Neural cell (in vitro differentiated cells): ENCODE results near the gene FNDC10.

Experiments used
- CTCF ChIP-seq: fragments of 450-650 bp; IDR thresholded peaks from 2 replicates; pipeline ENCODE4 v1.5.1; 2014; ENCODE audit warnings: antibody characterized with exemption, mild to moderate bottlenecking, moderate library complexity; ENCODE audit not compliant: poor library complexity, severe bottlenecking
- EP300 ChIP-seq: fragments of 450-650 bp; conservative IDR thresholded peaks from 2 replicates; pipeline ENCODE4 v1.6.1; 2014; ENCODE audit warnings: antibody characterized with exemption, mild to moderate bottlenecking, moderate library complexity; ENCODE audit not compliant: poor library complexity, severe bottlenecking
- EZH2 ChIP-seq: fragments of 200-600, 300-800 bp; shearing (Covaris generic), sonication (generic); IDR thresholded peaks from 2 replicates; pipeline ENCODE4 v1.6.1; 2014; ENCODE audit warnings: antibody characterized with exemption, low read length, borderline replicate concordance, mild to moderate bottlenecking; ENCODE audit not compliant: insufficient read depth, poor library complexity, severe bottlenecking
- MXI1 ChIP-seq: fragments of 450-650 bp; conservative IDR thresholded peaks from 2 replicates; pipeline ENCODE4 v1.6.1; 2014; ENCODE audit warnings: antibody characterized with exemption, mild to moderate bottlenecking; ENCODE audit not compliant: poor library complexity, severe bottlenecking
- POLR2AphosphoS5 ChIP-seq: IDR thresholded peaks from 2 replicates; pipeline ENCODE4 v1.6.1; 2012
- RAD21 ChIP-seq: fragments of 450-650 bp; conservative IDR thresholded peaks from 2 replicates; pipeline ENCODE4 v1.6.1; 2014; ENCODE audit warnings: antibody characterized with exemption, mild to moderate bottlenecking, moderate library complexity
- REST ChIP-seq: IDR thresholded peaks from 2 replicates; pipeline ENCODE4 v1.6.1; 2012; ENCODE audit warnings: borderline replicate concordance
- SMC3 ChIP-seq: fragments of 450-650 bp; conservative IDR thresholded peaks from 2 replicates; pipeline ENCODE4 v1.6.1; 2014; ENCODE audit warnings: antibody characterized with exemption, mild to moderate bottlenecking, moderate library complexity; ENCODE audit not compliant: poor library complexity
- TAF1 ChIP-seq: IDR thresholded peaks from 2 replicates; pipeline ENCODE4 v1.6.1; 2012; ENCODE audit warnings: low read depth

GRCh38 chr1:1609822-1610485 lies 10.0 kb upstream of the FNDC10 start:
- no peak for TF ChIP-seq CTCF
- TF ChIP-seq POLR2AphosphoS5 = no peak
- TF ChIP-seq RAD21 = no peak
- TF ChIP-seq TAF1 = no peak
- no peak for TF ChIP-seq EP300
- TF ChIP-seq REST = no peak
- TF ChIP-seq EZH2 = no peak
- TF ChIP-seq SMC3 = no peak
- TF ChIP-seq MXI1 = no peak
